Activated T-helper 2 cell treated with anti-CD3 and anti-CD28 coated beads, Interferon-gamma antibody, Interleukin-2, Interleukin-4, amounts not matched to agents 10 μg/mL and 5 μg/mL and 100 μg/mL, durations not matched to agents 14 hours and 24 hours and 36 hours (primary cell): ENCODE results near the gene CHAT. TPM values are rescaled to one million over a fixed set of nuclear protein-coding genes. Genes with fewer than 3 reads are reported as not detected.
"Not testable (repeated sequence)": the region's sequence is repeated elsewhere in the genome, so short reads cannot be mapped to it uniquely, and the experiment has no call there.

Source experiments
- DNase-seq: peaks from one replicate; pipeline ENCODE4 v3.0.0; 2021; ENCODE audit warnings: low spot score
- H3K27ac Mint-ChIP-seq: one replicate; pipeline ENCODE4 v1.8.0; 2021; ENCODE audit warnings: mixed read lengths
- H3K27me3 Mint-ChIP-seq: one replicate; pipeline ENCODE4 v1.8.0; 2021; ENCODE audit warnings: low read depth, mixed read lengths
- H3K36me3 Mint-ChIP-seq: one replicate; pipeline ENCODE4 v1.8.0; 2021; ENCODE audit warnings: low read depth, mixed read lengths
- H3K4me1 Mint-ChIP-seq: one replicate; pipeline ENCODE4 v1.8.0; 2021; ENCODE audit warnings: low read depth, mixed read lengths
- H3K4me3 Mint-ChIP-seq: one replicate; pipeline ENCODE4 v1.8.0; 2021; ENCODE audit warnings: low read depth, mild to moderate bottlenecking, moderate library complexity, mixed read lengths
- H3K9me3 Mint-ChIP-seq: one replicate; pipeline ENCODE4 v1.8.0; 2021; ENCODE audit warnings: mixed read lengths
- intact Hi-C: fragments of 100-400 bp; cut with micrococcal nuclease; formaldehyde crosslinking; loops from one replicate; pipeline ENCODE4 v1.15.1; 2023
- total RNA-seq: library from RNA; stranded (reverse); gene quantifications from 2 replicates; pipeline ENCODE4 v1.2.3, GENCODE V29; 2022

CHAT gene
- total RNA-seq, 1 donor from 2014 or later: 2.2 TPM

DNA sequence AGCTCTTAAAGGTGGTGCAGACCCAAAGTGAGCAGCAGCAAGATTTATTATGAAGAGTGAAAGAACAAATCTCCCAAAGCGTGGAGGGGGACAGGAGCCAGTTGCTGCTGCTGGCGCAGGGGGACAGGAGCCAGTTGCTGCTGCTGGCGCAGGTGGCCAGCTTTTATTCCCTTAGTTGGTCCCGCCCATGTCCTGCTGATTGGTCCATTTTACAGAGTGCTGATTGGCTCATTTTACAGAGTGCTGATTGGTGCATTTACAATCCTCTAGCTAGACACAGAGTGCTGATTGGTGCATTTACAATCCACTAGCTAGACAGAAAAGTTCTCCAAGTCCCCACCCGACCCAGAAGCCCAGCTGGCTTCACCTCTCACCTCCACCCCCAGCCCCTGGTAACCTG is 68.6 kb downstream of the CHAT start:
- H3K9me3 Mint-ChIP-seq, intact Hi-C loops, H3K4me3 Mint-ChIP-seq, DNase-seq, H3K27ac Mint-ChIP-seq, H3K36me3 Mint-ChIP-seq, H3K4me1 Mint-ChIP-seq: not testable (repeated sequence)
- H3K27me3 Mint-ChIP-seq: peaks cover 30% of the 10 kb centered on the region

- no peaks in the 10 kb centered on the region for H3K36me3 Mint-ChIP-seq
- H3K9me3 Mint-ChIP-seq: peaks cover 7% of the 10 kb centered on the region
- peaks cover 30% of the 10 kb centered on the region for H3K27me3 Mint-ChIP-seq
- no peak overlapping the region for H3K27ac Mint-ChIP-seq
- DNase-seq: no peak
- H3K4me1 Mint-ChIP-seq: peaks cover 2% of the 10 kb centered on the region
- H3K4me3 Mint-ChIP-seq: no peak overlapping the region
- intact Hi-C loops: no loop called here
Measured at GRCh38 chr10:49682879-49683278, 69.0 kb downstream of the CHAT start.

DNA sequence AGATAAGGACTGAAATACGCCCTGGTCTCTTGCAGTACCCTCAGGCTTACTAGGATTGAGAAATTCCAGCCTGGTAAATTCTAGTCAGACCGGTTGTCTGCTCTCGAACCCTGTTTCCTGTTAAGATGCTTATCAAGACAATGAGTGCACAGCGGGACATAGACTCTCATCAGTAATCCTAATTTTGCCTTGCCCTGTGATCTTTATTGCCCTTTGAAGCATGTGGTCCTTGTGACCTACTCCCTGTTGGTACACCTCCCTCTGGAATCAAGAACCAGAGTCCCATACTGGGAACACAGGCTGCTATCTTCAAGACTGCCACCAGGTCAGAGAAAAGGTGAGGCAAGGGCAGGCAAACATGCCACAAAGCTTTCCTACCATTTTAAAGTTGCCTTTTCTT is 72.8 kb downstream of the CHAT start:
- DNase-seq: no peak
- intact Hi-C loops: no loop called here
- H3K4me1 Mint-ChIP-seq: peaks cover 2% of the 10 kb centered on the region
- no peaks in the 10 kb centered on the region for H3K9me3 Mint-ChIP-seq
- no peak overlapping the region for H3K27ac Mint-ChIP-seq
- H3K4me3 Mint-ChIP-seq: no peak overlapping the region
- H3K27me3 Mint-ChIP-seq: peaks cover 50% of the 10 kb centered on the region
- H3K36me3 Mint-ChIP-seq: no peaks in the 10 kb centered on the region

DNA sequence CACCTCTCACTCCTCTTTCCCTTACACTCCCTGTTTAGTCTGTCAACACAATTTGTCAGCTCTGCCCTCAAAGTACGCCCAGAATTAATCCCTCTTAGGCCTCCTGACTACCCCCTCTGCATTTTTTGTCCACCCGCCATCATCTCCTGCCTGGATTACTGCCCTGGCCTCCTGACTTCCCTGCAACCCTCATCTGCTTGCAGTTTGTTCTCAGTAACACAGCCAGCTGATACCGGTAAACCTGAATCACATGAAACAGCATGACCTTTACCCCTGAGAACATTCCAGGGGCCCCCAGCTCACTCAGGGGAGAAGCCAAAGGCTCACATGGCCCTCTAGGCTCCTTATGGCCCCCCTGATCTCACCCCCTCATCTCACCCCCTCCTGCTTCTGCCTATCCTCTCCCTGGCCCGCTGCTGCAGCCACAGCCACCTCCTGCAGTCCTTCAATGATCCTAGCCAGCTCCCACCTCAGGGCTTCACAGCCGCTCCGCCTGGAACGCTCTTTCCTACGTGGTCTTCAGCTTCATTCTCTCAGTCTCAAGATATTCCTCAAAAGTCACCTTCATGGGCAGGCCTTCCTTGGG is 74.5 kb downstream of the CHAT start:
- Mint-ChIP-seq H3K9me3 (no peaks in the 10 kb centered on the region), H3K27ac (no peak overlapping the region), H3K4me3 (no peak overlapping the region), H3K4me1 (peaks cover 2% of the 10 kb centered on the region), H3K27me3 (peaks cover 63% of the 10 kb centered on the region), H3K36me3 (no peaks in the 10 kb centered on the region)
- intact Hi-C loops: no loop called here
- no peak for DNase-seq

DNA sequence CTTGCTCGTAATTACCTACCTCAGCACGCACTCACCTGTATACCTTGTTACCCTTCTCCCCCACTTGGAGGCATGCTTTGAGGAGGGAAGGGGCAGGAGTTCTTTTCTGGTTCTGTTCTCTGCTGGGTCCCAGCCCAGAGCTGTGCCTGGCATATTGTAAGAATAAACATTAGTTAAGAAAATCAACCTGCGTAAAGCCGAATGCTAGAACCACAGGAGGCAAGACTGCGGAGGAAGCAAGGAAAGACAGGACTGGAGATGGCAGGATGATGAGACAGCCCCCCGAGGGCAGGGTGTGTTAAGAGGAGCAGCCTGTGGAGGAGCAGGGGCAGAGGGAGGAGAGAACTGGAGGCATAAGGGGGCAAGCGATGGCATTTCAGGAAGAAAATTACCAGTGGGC is 75.1 kb downstream of the CHAT start:
- Mint-ChIP-seq H3K9me3 (no peaks in the 10 kb centered on the region), H3K36me3 (no peaks in the 10 kb centered on the region), H3K4me1 (peaks cover 2% of the 10 kb centered on the region), H3K4me3 (no peak overlapping the region), H3K27ac (no peak overlapping the region), H3K27me3 (peaks cover 63% of the 10 kb centered on the region)
- no peak for DNase-seq
- intact Hi-C loops: no loop called here

DNA sequence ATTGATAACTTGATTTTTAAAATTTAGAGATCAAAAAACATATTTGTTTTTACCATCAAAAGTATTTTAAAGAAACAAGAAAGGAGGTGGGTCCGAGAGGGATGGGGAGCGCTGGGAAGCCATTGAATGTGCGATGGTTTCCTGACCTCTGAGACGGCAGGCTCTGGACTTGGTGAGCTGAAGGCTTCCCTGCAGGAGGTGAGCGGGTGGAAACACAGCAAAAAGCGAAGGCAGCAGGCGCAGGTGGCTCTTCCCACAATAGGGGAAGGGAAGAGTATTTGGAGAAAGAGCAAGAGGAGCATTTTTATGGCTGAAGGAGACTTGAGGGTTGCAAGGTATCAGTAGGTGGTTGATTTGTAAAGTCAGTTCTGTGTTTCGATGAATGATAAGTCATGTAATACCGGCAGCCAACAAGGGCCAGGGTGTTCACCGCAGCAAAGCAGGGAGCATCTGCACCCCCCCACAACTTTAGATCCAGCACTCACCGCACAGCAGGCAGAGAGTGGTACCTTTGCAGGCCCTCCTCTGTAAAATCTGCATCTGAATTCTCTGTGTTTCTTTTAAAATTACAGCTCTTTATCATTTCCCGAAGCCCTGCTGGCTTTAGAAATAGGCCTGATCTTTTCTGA is 76.2 kb downstream of the CHAT start:
- peaks cover 56% of the 10 kb centered on the region for H3K27me3 Mint-ChIP-seq
- peaks cover 2% of the 10 kb centered on the region for H3K4me1 Mint-ChIP-seq
- H3K9me3 Mint-ChIP-seq: no peaks in the 10 kb centered on the region
- no peaks in the 10 kb centered on the region for H3K36me3 Mint-ChIP-seq
- intact Hi-C loops: no loop called here
- peak overlapping the region; percentile 30 for H3K27ac Mint-ChIP-seq
- no peak for DNase-seq
- no peak overlapping the region for H3K4me3 Mint-ChIP-seq

DNA sequence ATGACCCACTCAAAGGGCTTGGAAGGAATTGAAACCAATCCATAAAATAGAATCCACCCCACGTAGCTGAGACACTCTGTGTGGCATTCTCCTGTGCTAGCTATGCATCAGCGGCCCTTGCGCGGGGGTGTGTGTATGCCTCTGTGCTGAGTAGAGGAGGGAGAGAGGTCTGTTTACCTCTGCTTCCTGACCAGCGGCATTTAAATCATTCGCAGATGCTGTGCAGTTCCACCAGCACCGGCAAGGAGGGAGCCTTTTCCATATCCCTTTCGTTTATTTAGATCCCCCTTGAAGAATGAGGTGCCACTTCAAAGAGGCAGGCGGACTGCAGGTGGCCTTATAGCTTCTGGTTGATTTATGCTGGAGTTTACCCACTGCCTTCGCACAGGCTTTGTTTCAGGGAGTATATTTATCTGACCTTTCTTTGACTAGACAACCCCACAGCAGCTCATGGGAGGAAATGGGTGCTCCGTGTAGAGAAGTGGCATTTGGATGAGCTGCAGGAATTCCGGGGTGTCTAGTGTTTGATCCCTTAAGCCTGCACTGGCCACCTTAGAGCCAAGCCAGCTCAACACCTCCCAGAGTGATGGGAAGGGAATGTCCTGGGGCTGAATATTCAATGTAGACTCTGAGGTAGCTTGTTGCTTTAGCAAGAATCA is 77.0 kb downstream of the CHAT start:
- intact Hi-C loops: no loop called here
- H3K27ac Mint-ChIP-seq: no peak overlapping the region

DNA sequence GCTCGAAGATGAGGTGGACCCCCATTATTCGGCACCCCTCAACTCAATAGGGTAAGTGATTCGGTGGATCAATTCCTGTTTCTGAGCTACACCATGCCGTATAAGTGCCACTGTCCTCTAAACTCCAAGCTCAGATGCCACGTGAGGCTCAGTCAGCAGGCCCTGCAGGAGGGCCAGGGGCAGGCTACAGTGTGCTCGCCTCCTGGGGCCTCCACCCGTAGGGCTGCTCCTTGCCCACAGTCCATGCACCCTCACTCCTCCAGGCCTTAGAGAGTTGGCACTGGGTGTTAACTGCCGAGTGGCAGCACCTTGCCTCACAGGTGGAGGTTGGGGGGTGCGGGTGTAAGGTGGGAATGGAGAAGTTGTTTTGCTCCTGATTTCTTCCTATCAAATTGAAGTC is 77.8 kb downstream of the CHAT start:
- no peaks in the 10 kb centered on the region for H3K36me3 Mint-ChIP-seq
- H3K27me3 Mint-ChIP-seq: peaks cover 54% of the 10 kb centered on the region
- intact Hi-C loops: no loop called here
- H3K9me3 Mint-ChIP-seq: no peaks in the 10 kb centered on the region
- H3K4me3 Mint-ChIP-seq: no peak overlapping the region
- DNase-seq: no peak
- H3K27ac Mint-ChIP-seq: no peak overlapping the region
- peaks cover 2% of the 10 kb centered on the region for H3K4me1 Mint-ChIP-seq

More for the DNA sequence above, 77.0 kb downstream of the CHAT start:
- H3K9me3 Mint-ChIP-seq: no peaks in the 10 kb centered on the region
- peaks cover 54% of the 10 kb centered on the region for H3K27me3 Mint-ChIP-seq
- no peak overlapping the region for H3K4me3 Mint-ChIP-seq
- no peak for DNase-seq
- no peaks in the 10 kb centered on the region for H3K36me3 Mint-ChIP-seq
- H3K4me1 Mint-ChIP-seq: peaks cover 2% of the 10 kb centered on the region

DNA sequence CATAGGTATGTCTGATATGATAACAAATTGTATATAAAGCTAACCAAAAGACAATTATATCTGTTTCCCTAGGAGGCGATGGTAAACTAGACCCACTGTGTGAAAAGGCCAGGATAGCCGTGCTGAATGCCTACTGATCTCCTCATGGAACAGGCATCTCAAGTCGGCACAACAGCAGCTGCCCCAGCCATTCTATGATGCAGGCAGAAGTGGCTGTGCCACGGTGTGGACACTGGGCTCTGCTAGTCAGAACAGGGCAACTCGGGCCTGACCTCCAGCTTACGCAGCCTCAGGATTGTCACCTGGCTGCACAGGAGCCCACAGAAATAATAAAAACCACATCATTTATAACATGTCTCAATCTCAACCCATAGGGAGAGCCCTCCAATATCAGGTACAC is 80.6 kb downstream of the CHAT start:
- H3K27me3 Mint-ChIP-seq: peaks cover 34% of the 10 kb centered on the region
- DNase-seq: no peak
- peaks cover 2% of the 10 kb centered on the region for H3K4me1 Mint-ChIP-seq
- H3K4me3 Mint-ChIP-seq: no peak overlapping the region
- intact Hi-C loops: no loop called here
- H3K9me3 Mint-ChIP-seq: no peaks in the 10 kb centered on the region
- H3K27ac Mint-ChIP-seq: no peak overlapping the region
- H3K36me3 Mint-ChIP-seq: no peaks in the 10 kb centered on the region

DNA sequence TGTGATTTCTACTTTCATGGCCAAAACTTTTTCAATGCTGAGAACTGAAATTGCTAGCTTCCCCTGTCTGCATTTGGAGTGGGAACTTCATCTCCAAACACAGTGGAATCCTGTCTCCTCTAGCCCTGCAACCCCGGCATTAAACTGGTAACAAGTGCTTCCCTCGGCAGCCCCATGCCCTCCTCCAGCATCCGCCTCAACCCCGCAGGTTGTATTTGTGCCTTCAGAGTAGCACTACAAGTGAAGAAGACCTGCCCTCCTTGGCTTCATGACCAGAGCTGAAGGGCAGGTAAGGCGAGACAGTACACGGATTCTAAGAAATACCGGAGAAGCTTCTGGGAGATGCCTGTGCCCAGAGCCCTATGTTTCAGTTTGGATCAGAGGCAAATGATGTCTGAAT is 82.5 kb downstream of the CHAT start:
- no peak for DNase-seq
- Mint-ChIP-seq H3K27me3 (peaks cover 16% of the 10 kb centered on the region), H3K27ac (no peak overlapping the region), H3K4me3 (no peak overlapping the region), H3K36me3 (no peaks in the 10 kb centered on the region), H3K4me1 (no peaks in the 10 kb centered on the region), H3K9me3 (no peaks in the 10 kb centered on the region)
- intact Hi-C loops: no loop called here

- no peaks in the 10 kb centered on the region for H3K9me3 Mint-ChIP-seq
- H3K4me3 Mint-ChIP-seq: no peak overlapping the region
- H3K27ac Mint-ChIP-seq: no peak overlapping the region
- no peak for DNase-seq
- intact Hi-C loops: no loop called here
- no peaks in the 10 kb centered on the region for H3K4me1 Mint-ChIP-seq
- no peaks in the 10 kb centered on the region for H3K27me3 Mint-ChIP-seq
- no peaks in the 10 kb centered on the region for H3K36me3 Mint-ChIP-seq
Measured at GRCh38 chr10:49698679-49699078, 84.8 kb downstream of the CHAT start.

GRCh38 chr10:49700211-49700610 is 86.4 kb downstream of the CHAT start:
- Mint-ChIP-seq H3K9me3 (peaks cover 4% of the 10 kb centered on the region), H3K27ac (no peak overlapping the region), H3K36me3 (no peaks in the 10 kb centered on the region), H3K4me1 (no peaks in the 10 kb centered on the region), H3K27me3 (peaks cover 2% of the 10 kb centered on the region), H3K4me3 (no peak overlapping the region)
- intact Hi-C loops: no loop called here
- no peak for DNase-seq

DNA sequence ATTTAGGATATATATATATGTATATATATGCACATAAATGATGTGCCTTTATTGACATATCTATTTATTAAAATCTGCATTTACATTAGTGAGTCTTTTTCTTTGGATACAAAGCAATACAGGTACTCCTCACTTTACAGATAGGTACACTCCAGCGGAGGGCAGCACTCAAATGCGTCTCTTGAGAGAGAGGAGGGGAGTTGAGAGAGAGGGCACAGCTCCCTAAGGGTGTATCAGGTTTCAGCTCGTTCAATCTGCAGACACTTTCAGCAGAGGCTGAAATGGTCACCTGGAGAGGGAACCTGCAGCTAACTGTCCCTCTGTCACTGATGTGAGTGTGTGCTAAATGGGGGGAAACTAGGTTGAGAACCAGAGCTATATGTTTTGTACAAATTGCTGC is 87.2 kb downstream of the CHAT start:
- no peaks in the 10 kb centered on the region for H3K4me1 Mint-ChIP-seq
- intact Hi-C loops: no loop called here
- DNase-seq: no peak
- peaks cover 6% of the 10 kb centered on the region for H3K9me3 Mint-ChIP-seq
- H3K27ac Mint-ChIP-seq: no peak overlapping the region
- H3K27me3 Mint-ChIP-seq: peaks cover 2% of the 10 kb centered on the region
- H3K36me3 Mint-ChIP-seq: no peaks in the 10 kb centered on the region
- no peak overlapping the region for H3K4me3 Mint-ChIP-seq
